ENCODE results near the gene NHERF1.

NHERF1 gene

DNA sequence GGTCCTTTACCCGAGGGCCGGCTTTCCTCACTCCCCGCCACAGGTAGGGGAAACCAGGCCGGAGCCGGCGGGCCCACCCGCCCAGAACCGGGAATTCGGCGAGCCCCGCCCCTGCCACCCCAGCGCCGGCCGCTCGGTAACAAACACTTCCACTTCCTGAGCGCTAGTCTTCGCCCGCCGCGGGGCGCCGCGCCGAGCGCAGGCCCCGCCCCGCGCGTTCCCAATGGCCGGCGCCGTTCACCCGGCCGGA lies 224 bp upstream of the NHERF1 start:
- in situ Hi-C loops (cut with HindIII; ENCODE audit: low sequenced_read_pairs), result no loop called here

DNA sequence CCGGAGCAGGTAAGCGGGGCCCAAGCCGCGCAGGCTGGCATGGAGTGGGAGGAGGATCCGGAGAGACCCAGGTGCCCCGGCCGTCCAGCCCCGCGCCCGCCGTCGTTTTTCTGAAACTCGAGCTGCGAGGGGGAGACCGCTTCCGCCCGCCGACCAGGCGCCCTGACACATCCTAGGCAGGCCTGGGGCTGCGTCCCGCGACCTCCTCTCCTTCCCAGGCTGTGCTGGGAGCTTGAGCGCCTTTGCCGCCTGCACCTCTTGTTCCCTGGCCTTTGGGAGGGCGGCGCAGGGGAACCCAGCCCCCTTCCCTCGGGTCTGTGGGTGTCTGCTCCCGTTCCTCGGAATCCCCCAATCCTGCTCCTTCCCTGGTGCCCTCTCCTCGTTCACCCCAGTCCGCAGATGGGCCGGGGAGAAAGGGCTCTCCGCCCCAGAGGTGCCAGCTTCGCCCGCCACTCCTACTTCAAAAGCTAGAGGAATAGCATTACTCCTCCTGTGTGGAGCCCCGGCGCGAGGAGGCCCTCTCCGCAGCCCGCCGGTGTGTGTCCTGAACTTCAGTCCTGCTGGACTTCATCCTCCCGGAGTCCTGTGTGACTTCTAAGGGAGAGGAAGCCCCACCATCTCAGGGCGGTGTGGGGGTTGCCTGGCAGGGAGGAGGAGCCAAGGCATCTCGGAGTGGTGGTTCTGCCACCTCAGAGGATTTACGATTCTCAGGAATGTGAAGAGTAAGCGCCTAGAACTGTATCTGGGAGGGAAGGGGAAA lies 1.0 kb downstream of the NHERF1 start:
- in situ Hi-C loops (cut with HindIII; ENCODE audit: low sequenced_read_pairs), result no loop called here

DNA sequence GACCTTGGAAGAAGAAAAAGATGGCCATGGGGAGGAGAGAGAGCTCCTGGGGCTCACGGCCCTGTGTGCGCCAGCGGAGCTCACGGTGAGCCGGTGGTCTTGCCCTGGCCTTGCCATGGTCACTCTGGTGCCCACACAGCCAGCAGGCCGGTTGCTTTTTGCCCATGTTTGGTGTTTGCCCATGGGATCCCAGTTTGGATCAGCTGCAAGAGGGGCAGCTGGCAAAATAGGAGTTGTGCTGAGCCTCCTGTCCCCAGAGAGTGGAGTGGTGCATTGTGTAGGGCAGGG lies 1.6 kb downstream of the NHERF1 start:
- in situ Hi-C loops (cut with HindIII; ENCODE audit: low sequenced_read_pairs), result no loop called here

DNA sequence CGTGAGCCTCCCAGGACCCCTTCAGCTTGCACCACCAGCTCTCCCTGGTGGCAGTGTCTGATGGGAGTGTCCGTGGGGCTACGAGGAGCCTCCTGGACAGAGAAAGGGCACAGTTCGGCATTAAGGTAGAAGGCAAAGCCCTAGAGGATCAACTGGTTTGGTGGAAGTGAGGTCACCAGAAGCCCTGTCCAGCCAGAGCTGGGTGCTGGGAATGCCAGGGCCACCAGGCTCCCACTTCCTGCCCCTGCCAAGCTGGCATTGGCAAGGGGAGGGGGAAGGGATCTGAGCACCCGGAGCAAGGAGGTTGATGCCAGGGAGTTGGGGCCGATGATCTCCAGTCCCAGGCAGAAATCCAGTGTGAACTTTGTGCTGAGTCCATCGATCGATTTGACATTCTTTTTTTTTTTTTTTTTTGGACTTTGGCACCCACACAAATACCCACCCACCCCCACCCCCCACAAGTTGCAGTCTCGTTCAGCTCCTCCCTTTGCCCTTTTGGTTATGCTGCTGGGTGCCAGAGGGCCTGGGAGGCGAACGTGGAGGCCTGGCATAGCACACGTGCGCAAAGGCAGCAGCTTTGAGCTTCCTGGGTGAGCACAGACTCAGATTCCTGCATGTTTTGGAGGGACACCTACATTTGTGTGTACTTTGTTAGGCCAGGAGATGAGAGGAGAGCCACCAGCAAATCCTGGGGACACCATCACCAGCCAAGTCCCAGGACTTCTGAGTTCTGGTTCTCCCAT lies 2.1 kb downstream of the NHERF1 start:
- in situ Hi-C loops (cut with HindIII; ENCODE audit: low sequenced_read_pairs), result no loop called here

DNA sequence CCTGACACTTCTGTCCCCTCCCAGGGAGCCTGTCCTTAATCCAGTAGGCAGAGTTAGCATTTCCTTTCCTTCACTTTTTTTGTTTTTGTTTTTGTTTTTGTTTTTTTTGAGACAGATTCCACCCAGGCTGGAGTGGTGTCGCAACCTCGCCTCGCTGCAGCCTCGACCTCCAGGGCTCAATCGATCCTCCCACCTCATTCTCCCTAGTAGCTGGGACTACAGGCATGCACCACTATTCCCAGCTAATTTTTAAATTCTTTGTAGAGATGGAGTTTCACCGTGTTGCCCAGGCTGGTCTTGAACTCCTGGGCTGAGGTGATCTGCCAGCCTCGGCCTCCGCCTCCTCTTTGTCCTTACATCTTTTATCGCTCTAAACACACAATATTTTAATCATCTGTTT lies 4.0 kb downstream of the NHERF1 start:
- in situ Hi-C loops (cut with HindIII; ENCODE audit: low sequenced_read_pairs), result no loop called here

DNA sequence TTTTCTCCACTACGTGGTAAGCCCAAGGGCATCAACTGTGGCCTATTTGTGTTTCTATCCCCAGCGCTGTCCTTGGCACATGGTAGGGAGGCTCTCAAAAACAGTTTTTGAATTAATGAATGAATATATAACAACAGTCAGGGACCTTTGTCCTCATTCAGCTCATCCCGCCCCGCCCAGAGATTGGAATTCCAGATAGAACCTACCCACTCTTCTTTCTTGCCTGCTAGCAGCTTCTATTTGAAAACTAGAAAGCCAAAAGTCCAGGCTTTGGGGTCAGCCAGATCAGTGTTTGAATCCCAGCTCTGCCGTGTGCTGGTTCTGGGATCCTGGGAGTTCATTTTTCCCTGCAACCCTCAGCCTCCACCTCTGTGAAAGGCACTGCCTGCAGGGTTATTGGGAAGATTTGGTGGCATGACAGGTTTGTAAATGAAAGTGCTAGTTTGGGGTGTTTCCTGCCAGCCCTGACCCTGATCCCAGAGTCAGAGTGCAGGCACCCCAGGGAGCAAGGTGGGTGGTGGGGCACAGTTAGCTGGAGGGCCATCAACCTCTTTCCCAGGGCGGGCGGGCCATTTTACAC lies 4.5 kb downstream of the NHERF1 start:
- in situ Hi-C loops (cut with HindIII; ENCODE audit: low sequenced_read_pairs), result no loop called here

DNA sequence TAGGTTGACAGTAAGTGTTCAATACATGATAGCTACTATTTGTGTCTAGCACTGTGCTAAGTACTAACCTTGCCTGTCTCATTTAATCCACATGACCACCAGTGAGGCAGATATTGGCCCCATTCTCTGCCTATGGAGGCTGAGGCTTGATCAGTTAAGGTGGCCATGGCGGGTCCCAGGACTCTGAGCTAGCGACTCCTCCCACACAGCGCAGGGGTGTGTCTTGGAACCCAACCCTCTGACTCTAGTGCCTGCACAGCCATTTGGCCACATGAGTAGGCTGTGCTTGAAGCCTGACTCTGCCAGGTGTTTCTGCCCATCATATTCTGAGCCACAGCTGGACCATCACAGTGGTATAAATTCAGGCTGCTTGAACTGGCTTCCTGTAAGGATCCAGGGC lies 6.4 kb downstream of the NHERF1 start:
- in situ Hi-C loops (cut with HindIII; ENCODE audit: low sequenced_read_pairs), result no loop called here

DNA sequence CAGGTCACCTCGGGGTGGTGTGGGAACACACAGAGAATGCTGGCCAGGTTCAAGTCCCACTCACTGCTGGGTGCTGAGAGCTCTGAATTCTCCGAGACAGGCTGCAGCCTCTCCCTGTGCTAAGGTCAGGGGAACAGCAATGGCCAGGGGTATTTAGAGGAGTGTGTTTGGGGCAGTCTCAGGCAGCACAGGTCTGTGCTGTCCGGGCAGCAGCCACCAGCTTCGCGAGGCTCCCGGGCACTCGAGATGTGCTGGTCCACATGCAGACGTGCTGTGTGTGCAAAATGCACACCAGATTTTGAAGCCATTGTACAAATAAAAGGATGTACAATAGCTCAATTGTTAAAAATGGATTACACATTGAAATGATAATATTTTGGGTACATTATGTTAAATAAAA lies 7.1 kb downstream of the NHERF1 start:
- in situ Hi-C loops (cut with HindIII; ENCODE audit: low sequenced_read_pairs), result no loop called here

DNA sequence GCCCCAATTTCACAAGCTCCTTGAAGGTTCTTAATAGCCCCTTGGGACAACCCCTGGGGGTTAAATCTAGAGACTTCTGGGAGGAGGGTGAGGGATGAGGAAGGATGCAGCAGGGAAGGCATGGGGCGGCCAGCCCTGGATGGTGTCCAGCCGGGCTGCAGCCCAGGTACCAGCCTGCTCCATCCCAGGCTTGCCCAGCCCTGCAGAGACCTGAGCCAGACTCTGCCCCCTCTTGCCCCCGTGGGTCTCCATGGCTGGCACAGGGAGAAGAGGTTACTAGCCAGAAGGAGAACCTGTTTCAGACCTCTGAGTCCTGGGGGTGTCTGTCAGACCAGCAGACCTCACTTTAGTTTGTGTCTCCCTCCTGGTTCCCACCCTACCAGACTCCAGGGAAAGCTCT lies 8.5 kb downstream of the NHERF1 start:
- in situ Hi-C loops (cut with HindIII; ENCODE audit: low sequenced_read_pairs), result no loop called here

DNA sequence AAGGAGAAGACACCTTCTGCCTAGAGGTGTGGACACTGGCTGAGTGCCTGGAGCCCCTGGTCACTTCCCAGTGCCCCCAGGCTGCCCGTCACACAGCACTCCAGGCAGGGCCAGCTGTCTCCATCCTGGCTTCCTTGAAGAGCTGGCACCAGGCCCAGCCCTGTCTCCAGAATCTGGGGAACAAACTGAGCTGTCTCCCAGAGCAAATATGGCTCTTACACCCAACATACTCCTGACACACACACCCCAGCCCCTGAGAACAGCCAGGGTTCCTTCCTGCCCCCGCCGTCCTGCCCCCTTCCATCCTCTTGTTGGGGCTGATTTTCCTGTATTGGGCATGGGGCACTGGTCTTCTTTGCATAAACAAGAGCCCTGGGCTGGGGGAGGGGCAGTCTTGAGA lies 9.1 kb downstream of the NHERF1 start:
- in situ Hi-C loops (cut with HindIII; ENCODE audit: low sequenced_read_pairs), result no loop called here

DNA sequence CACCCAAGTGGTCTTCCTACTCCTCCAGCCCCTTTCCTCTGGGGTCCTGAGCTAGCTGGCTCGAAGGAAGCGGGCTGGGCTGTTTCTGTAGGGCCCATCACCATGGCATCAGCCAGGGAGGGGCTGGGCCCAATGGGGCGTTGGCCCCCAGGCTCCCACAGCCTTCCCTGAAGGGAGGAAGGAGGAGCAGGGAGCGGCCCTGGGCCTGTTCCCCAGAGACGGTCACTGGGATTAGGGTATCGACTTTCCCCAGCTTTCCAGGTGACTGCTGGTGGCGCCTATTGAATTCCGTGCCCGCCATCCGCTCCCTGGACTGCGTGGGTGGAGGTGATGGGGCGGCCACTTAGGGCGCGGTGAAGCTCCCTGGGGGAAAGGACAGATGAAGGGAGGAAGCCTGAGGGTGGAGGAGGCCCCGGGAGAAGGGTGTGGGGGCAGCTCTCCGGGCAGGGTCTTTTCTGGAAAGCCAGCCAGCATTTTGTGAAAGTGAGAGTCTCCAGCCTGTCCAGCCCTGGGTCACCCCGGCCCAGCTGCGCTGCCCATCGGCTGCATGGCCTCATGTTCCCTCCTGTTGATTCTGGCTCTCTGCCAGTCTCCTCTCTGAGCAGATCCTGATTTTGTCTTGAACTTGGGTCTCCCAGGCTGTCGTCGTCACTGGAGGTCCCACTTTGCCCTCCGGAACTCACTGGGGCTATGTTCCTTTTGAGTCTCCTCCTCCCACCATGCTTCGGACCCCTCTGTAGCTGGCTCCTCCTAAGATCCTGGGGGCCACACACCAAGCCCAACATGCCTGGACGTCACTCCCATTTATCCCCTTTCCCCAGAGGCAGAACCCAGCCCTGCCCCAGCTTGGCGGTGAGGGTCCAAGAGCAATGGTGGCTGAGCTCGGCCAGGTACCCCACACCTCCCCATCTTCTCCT lies 9.8 kb downstream of the NHERF1 start:
- in situ Hi-C loops (cut with HindIII; ENCODE audit: low sequenced_read_pairs), result no loop called here

DNA sequence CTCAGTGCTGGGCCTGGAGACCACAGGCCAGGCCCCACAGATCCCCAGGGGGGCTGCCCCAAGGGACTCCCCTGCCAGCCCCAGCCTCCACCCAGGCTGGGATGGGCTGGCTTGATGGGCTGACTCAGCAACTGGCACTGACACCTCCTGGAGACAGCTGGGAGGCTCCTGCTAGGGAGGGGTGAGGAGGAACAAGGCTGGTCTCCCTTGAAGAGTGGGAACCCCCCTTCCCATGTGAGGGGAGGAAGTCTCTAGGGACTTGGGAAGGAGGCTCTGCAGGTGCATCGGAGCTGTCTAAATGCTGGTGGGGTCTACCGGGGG lies 10.4 kb downstream of the NHERF1 start:
- in situ Hi-C loops (cut with HindIII; ENCODE audit: low sequenced_read_pairs), result no loop called here

DNA sequence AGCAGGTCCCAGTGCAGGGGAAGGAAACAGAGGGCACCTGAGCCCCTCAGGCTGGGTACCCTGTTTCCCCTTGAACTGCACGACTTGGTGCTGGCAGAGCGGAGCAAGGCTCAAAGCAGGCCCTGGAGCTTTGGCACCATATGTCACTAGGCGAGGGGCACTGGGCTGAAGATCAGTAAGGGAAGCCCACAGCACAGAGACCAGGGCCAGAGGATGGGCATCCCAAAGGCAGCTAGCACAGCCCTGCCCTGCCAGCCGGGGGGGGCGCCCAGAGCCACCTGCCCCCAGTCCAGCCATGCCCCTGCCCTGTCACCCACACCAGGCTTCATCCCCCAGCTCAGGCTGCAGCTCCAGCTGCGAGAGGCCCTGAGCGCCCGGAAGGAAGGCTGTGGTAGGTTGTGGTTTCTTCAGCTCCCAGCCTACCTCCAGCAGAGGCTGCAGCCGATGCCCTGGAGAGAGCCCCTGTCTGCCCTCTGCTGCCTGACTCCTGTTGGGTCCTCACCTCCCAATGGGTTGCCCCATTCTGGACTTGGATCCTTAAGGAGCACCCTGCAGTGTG lies 10.9 kb downstream of the NHERF1 start:
- in situ Hi-C loops (cut with HindIII; ENCODE audit: low sequenced_read_pairs), result no loop called here

DNA sequence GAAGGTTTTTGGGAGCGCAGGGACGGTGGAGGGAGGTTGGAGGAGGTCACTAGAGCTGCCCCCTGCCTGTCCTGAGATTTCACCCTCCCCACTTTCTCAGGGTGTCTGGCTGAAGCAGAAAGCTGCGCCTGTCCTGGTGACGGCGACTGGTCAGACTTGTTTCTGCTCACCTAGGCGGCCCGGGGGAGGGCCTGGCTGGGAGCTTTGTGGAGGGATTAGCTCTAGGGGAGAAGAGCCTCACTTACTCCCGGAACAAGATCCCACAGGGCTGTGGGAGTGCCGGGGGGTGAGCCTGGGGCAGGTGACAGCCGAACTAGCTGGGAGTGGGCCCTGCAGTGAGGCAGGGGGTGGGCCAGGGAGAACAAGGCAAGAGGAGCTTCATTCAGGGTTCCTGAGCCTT lies 11.5 kb downstream of the NHERF1 start:
- in situ Hi-C loops (cut with HindIII; ENCODE audit: low sequenced_read_pairs), result no loop called here

DNA sequence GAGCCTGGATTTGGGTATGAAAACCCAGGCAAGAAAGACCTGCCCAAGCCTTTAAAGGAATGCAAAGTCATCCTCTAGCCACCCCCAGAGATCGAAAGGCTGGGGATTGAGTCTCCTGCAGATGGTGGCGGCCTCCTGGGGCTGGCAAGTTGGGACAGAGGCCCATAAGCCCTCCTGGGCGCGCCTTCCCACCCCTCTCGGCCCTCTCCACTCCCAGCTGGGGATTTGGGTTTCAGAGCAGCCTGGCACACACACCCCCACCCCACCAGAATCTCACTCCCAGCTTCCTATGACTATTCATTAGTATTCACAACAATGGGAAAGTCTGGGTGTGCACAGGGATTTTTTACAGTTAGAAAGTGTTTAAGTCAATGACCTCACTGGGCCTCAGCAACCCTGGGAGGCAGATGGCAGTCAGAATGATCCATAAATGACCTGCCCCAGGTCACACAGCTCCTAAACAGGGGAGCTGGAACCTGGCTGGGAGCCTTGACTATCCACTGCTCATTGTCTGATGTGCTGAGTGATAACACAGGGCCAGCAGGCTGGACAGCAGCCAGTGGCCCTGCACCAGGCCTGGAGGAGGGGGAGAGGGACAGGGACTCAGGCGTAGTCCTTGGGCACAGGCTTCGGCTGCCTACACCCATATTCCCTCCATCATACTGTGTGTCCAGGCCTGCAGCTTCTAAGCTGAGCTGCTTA lies 12.1 kb downstream of the NHERF1 start:
- in situ Hi-C loops (cut with HindIII; ENCODE audit: low sequenced_read_pairs), result no loop called here

DNA sequence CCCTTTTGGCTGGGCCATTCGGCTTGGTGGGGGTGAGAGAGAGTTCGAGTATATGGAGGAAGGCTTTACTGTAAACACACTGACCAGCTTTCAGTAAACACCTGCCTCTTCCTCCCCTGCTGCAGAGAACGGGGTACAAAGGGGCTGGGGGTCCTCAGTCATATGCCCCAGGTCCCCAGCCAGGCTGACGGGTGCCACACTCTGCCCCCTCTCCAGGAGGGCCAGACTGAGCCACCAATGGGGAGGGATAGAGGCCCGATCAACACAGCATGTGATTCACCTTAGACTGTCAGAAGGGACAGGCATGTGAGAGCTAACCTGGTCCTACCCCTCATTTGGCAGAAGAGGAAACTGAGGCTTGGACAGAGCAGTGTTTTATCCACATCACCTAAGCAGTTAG lies 13.0 kb downstream of the NHERF1 start:
- in situ Hi-C loops (cut with HindIII; ENCODE audit: low sequenced_read_pairs), result no loop called here

DNA sequence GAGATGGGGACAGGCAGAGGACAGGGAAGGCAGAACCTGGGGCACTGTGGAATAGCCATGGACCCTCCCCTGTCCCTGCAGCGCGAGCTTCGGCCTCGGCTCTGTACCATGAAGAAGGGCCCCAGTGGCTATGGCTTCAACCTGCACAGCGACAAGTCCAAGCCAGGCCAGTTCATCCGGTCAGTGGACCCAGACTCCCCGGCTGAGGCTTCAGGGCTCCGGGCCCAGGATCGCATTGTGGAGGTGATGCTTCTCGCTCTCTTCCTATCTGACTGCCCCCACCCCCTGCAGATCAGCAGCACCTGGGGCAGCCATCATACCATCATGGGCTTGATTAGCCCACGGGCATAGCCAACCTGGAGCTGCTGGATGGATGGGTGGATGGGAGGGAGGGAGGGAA lies 13.5 kb downstream of the NHERF1 start:
- in situ Hi-C loops (cut with HindIII; ENCODE audit: low sequenced_read_pairs), result no loop called here

DNA sequence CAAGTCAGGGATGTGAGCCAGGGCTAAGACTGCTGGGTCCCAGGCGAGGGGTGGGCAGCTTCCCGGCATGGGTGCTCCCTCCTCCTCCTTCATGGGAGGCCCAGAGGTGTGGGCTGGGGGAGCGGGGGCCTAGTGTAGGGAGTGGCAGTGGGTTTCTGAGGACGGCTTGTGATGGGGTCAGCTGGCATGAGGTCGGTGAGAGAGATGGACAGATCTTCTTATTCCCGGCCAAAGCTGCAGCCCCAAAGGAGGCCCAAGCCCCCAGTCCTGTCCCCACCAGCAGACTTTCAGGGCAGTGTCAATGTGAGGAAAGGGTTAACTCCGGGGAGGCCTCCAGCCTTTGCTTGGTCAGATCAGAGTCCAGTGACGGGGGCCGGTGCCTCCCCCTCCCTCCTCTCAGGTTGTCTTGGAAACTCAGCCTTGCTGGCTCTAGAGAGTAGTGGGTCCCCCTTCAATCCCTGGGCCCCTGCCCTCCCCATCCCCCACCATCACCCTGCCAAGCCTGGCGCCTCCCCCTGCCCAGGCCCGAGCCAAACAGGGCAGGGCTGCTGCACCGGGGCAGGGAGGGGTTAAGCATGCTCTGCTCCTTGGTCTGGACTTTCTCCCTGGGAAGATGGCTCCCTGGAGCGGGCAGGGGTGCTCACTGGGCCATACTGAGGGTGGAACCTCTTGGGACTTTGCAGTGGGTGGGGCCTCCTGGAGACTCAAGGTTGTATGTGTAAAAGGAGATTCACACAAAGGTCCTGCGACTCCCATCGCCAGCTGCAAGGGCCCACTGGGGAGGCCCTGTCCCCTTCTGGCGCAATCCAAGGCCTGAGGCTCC lies 15.3 kb downstream of the NHERF1 start:
- in situ Hi-C loops (cut with HindIII; ENCODE audit: low sequenced_read_pairs), result no loop called here

DNA sequence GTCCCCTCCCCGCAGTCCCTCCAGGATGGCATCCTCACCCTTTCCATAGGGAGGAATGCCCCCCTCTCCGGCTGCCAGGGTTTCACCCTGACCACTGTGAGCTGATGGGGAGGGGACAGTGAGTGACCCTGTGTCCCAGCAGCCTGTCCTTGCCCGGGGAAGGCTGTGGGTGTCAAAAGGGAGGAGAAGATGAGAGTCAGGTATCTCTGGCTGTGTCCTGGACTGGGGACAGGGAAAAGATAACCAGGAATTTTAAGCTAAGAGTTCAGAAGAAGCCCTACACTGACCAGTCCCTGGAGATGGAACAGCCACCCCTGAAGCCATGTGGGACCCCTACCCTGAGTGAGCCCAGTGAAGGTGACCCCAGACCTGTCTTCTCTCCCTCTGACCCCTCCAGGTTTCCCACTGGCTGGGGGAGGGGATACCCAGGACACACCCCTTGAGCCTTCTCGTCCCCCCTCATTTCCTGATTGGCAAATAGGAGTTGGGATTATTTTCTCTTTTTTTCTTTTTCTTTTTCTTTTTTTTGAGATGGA lies 16.4 kb downstream of the NHERF1 start:
- in situ Hi-C loops (cut with HindIII; ENCODE audit: low sequenced_read_pairs), result no loop called here

DNA sequence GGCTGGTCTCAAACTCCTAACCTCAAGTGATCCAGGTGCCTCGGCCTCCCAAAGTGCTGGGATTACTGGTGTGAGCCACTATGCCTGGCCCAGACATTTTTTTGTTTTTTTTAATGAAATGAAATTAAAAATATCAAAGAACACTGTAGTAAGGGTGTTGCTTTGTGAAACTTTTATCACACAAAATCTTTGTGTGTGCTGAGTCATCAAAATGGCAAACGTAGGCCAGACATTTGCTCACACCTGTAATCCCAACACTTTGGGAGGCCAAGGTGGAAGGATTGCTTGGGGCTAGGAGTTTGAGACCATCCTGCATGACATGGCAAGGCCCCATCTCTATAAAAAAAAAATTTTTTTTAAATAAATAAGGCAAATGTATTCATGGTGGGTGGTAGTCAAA lies 18.0 kb downstream of the NHERF1 start:
- in situ Hi-C loops (cut with HindIII; ENCODE audit: low sequenced_read_pairs), result no loop called here
